T47D (cell line): Measurements from ENCODE around the gene PRG3.

ENCODE experiments used
- DNase-seq, 2 experiments: peaks; one replicate each; pipeline versions ENCODE4 v3.0.0 to v3.0.0-alpha.2; 2011 to 2012; ENCODE audit warnings: low read depth in 1 of 2, low spot score in 1 of 2
- JUND ChIP-seq: IDR thresholded peaks from 2 replicates; pipeline ENCODE4 v1.6.1; 2012; ENCODE audit warnings: low read depth
- in situ Hi-C: cut with HindIII; loops from 2 replicates; pipeline ENCODE4 v1.10.0; 2016; ENCODE audit warnings: low sequenced_read_pairs, low pct_unique_long_range_greater_than_20kb

PRG3 gene

GRCh38 chr11:57332694-57333440 lies 48.1 kb downstream of the PRG3 start:
- DNase-seq = no peak
- TF ChIP-seq JUND = no peak
- in situ Hi-C loops = no loop called here

- in situ Hi-C loops = no loop called here
- TF ChIP-seq JUND = no peak
Observed at GRCh38 chr11:57331720-57332119, 49.2 kb downstream of the PRG3 start.

GRCh38 chr11:57330029-57330428 lies 50.9 kb downstream of the PRG3 start:
- no peak for DNase-seq
- in situ Hi-C loops = no loop called here
- no peak for TF ChIP-seq JUND

More at GRCh38 chr11:57331720-57332119, 49.2 kb downstream of the PRG3 start:
- no peak for DNase-seq

GRCh38 chr11:57327721-57328120 lies 53.2 kb downstream of the PRG3 start:
- no peak for DNase-seq
- TF ChIP-seq JUND = no peak
- in situ Hi-C loops = no loop called here
